Measurements from ENCODE around the gene FHL5. TPM values are rescaled to one million over a fixed set of nuclear protein-coding genes. Genes with fewer than 3 reads are reported as not detected.

The FHL5 gene
- total RNA-seq (ENCODE audit: unreplicated experiment) = not detected
- long read RNA-seq = 0 reads

GRCh38 chr6:96562886-96563285, at the start of gene FHL5:
Gene FHL5, plus strand, starts transcription at chr6:96563128. Its CDS starts 40,486 bp downstream, at chr6:96603614.
- no peak for TF ChIP-seq CTCF (IDR thresholded peaks at IDR 0.05; ENCODE audit: unreplicated experiment)
- H3K4me3 Mint-ChIP-seq (ENCODE audit: unreplicated experiment) = no peak within 1 kb of the TSS
- peaks cover 2% of the 10 kb centered on the region for H3K4me1 Mint-ChIP-seq (ENCODE audit: unreplicated experiment)
- H3K27ac Mint-ChIP-seq (ENCODE audit: unreplicated experiment) = no peak within 1 kb of the TSS
- no peaks in the 10 kb centered on the region for H3K9me3 Mint-ChIP-seq (ENCODE audit: unreplicated experiment)
- no peak for DNase-seq (ENCODE audit: low spot score)
- H3K27me3 Mint-ChIP-seq (ENCODE audit: unreplicated experiment) = peaks cover 1% of the 10 kb centered on the region
- H3K36me3 Mint-ChIP-seq (ENCODE audit: low read depth, unreplicated experiment) = no peaks in the 10 kb centered on the region

- H3K36me3 Mint-ChIP-seq (ENCODE audit: low read depth, unreplicated experiment) = peaks cover 8% of the 10 kb centered on the region
- no peak for TF ChIP-seq CTCF (IDR thresholded peaks at IDR 0.05; ENCODE audit: unreplicated experiment)
Observed at GRCh38 chr6:96520171-96521115, 42.5 kb upstream of the FHL5 start.

GRCh38 chr6:96521306-96521643, 41.7 kb upstream of the FHL5 start:
- no peak for TF ChIP-seq CTCF (IDR thresholded peaks at IDR 0.05; ENCODE audit: unreplicated experiment)
- no peaks in the 10 kb centered on the region for H3K9me3 Mint-ChIP-seq (ENCODE audit: unreplicated experiment)
- H3K4me1 Mint-ChIP-seq (ENCODE audit: unreplicated experiment) = peaks cover 16% of the 10 kb centered on the region
- H3K36me3 Mint-ChIP-seq (ENCODE audit: low read depth, unreplicated experiment) = peaks cover 8% of the 10 kb centered on the region
- no peak for DNase-seq (ENCODE audit: low spot score)
- H3K27me3 Mint-ChIP-seq (ENCODE audit: unreplicated experiment) = peaks cover 5% of the 10 kb centered on the region
- H3K4me3 Mint-ChIP-seq (ENCODE audit: unreplicated experiment) = peak overlapping the region; percentile 99
- H3K27ac Mint-ChIP-seq (ENCODE audit: unreplicated experiment) = peak overlapping the region; percentile 99

More at GRCh38 chr6:96520171-96521115, 42.5 kb upstream of the FHL5 start:
- Mint-ChIP-seq H3K9me3 (ENCODE audit: unreplicated experiment) (no peaks in the 10 kb centered on the region), H3K4me1 (ENCODE audit: unreplicated experiment) (peaks cover 16% of the 10 kb centered on the region), H3K27me3 (ENCODE audit: unreplicated experiment) (peaks cover 5% of the 10 kb centered on the region), H3K4me3 (ENCODE audit: unreplicated experiment) (peak overlapping the region; percentile 85), H3K27ac (ENCODE audit: unreplicated experiment) (no peak overlapping the region)
- DNase-seq (ENCODE audit: low spot score) = no peak

- Mint-ChIP-seq H3K9me3 (ENCODE audit: unreplicated experiment) (no peaks in the 10 kb centered on the region), H3K4me1 (ENCODE audit: unreplicated experiment) (peaks cover 16% of the 10 kb centered on the region), H3K4me3 (ENCODE audit: unreplicated experiment) (peak within 1 kb of the TSS; percentile 99), H3K36me3 (ENCODE audit: low read depth, unreplicated experiment) (peaks cover 8% of the 10 kb centered on the region), H3K27me3 (ENCODE audit: unreplicated experiment) (peaks cover 5% of the 10 kb centered on the region), H3K27ac (ENCODE audit: unreplicated experiment) (peak within 1 kb of the TSS; percentile 99)
- DNase-seq (ENCODE audit: low spot score) = peak; percentile 91
- no peak for TF ChIP-seq CTCF (IDR thresholded peaks at IDR 0.05; ENCODE audit: unreplicated experiment)
Observed at GRCh38 chr6:96521644-96522464, 41.1 kb upstream of the FHL5 start, which contains the start of gene UFL1. Gene UFL1, plus strand, starts transcription at chr6:96521806. Its CDS starts 68 bp downstream, at chr6:96521874.

Data from endothelial cell (in vitro differentiated cells).